Hematopoietic multipotent progenitor cell (in vitro differentiated cells): ENCODE results near the gene SH2D1B. TPM values are rescaled to one million over a fixed set of nuclear protein-coding genes. Genes with fewer than 3 reads are reported as not detected.

Experiments
- DNase-seq, 3 donors: peaks; one replicate each; pipeline ENCODE4 v3.0.0-alpha.2; 2011 to 2015; ENCODE audit warnings: low read depth in 2 of 3, low spot score in 2 of 3
- total RNA-seq: library from RNA; depleted of rRNA; stranded (reverse); fragments of >200 nt; gene quantifications from one replicate; pipeline ENCODE4 v1.2.3, GENCODE V29; 2012

SH2D1B gene
- total RNA-seq, 1 donor = under 0.01 TPM

GRCh38 chr1:162400790-162401355, 11.1 kb downstream of the SH2D1B start:
- no peak for DNase-seq

GRCh38 chr1:162398999-162399580, 12.8 kb downstream of the SH2D1B start:
- DNase-seq = no peak

GRCh38 chr1:162397943-162398560, 13.9 kb downstream of the SH2D1B start:
- DNase-seq = no peak

- no peak for DNase-seq
Observed at GRCh38 chr1:162397039-162397448, 14.9 kb downstream of the SH2D1B start.

GRCh38 chr1:162396201-162396906, 15.6 kb downstream of the SH2D1B start:
- DNase-seq = no peak

GRCh38 chr1:162391790-162392563, 20.0 kb downstream of the SH2D1B start:
- peak in 2 of 3 donors; percentile 48 to 74 for DNase-seq

GRCh38 chr1:162390396-162391185, 21.3 kb downstream of the SH2D1B start:
- no peak for DNase-seq

- DNase-seq = no peak
Observed at GRCh38 chr1:162389971-162390370, 22.0 kb downstream of the SH2D1B start.

GRCh38 chr1:162389021-162389818, 22.7 kb downstream of the SH2D1B start:
- DNase-seq = peak in 1 of 3 donors; percentile 61

- no peak for DNase-seq
Observed at GRCh38 chr1:162388615-162389014, 23.3 kb downstream of the SH2D1B start.

- DNase-seq = no peak
Observed at GRCh38 chr1:162388083-162388594, 23.8 kb downstream of the SH2D1B start.

- no peak for DNase-seq
Observed at GRCh38 chr1:162387226-162388082, 24.5 kb downstream of the SH2D1B start.

GRCh38 chr1:162386292-162387225, 25.4 kb downstream of the SH2D1B start:
- peak in 1 of 3 donors; percentile 36 for DNase-seq

GRCh38 chr1:162385702-162386101, 26.2 kb downstream of the SH2D1B start:
- DNase-seq = no peak

GRCh38 chr1:162385280-162385623, 26.7 kb downstream of the SH2D1B start:
- no peak for DNase-seq

GRCh38 chr1:162384601-162385279, 27.2 kb downstream of the SH2D1B start:
- no peak for DNase-seq

- no peak for DNase-seq
Observed at GRCh38 chr1:162384116-162384515, 27.8 kb downstream of the SH2D1B start.
